Ovary (tissue), 3 donors: ENCODE results near the gene SLC9A3.

Experiments used
- EP300 ChIP-seq: sonication (generic); formaldehyde crosslinking; IDR thresholded peaks from one replicate; pipeline ENCODE4 v1.6.1; 2017; ENCODE audit warnings: antibody characterized with exemption
- POLR2A ChIP-seq: fragments of 450-650 bp; IDR thresholded peaks from one replicate; pipeline ENCODE4 v1.6.1; 2017; ENCODE audit warnings: antibody characterized with exemption, mild to moderate bottlenecking, moderate library complexity
- TF ChIP-seq, protein P1 (sequence below), 3 donors: fragments of 450-650 bp in 2 of 3; fragments of 200-600 bp in 1 of 3; IDR thresholded peaks; one replicate each; pipeline versions ENCODE4 v1.5.1 to v1.8.0; 2016 to 2022; ENCODE audit warnings: antibody characterized with exemption in 3 of 3, mild to moderate bottlenecking in 1 of 3
- donor health status: DM: no; HTN: no; CAD: no.

- TF ChIP-seq, protein P1, sequence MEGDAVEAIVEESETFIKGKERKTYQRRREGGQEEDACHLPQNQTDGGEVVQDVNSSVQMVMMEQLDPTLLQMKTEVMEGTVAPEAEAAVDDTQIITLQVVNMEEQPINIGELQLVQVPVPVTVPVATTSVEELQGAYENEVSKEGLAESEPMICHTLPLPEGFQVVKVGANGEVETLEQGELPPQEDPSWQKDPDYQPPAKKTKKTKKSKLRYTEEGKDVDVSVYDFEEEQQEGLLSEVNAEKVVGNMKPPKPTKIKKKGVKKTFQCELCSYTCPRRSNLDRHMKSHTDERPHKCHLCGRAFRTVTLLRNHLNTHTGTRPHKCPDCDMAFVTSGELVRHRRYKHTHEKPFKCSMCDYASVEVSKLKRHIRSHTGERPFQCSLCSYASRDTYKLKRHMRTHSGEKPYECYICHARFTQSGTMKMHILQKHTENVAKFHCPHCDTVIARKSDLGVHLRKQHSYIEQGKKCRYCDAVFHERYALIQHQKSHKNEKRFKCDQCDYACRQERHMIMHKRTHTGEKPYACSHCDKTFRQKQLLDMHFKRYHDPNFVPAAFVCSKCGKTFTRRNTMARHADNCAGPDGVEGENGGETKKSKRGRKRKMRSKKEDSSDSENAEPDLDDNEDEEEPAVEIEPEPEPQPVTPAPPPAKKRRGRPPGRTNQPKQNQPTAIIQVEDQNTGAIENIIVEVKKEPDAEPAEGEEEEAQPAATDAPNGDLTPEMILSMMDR (IDR thresholded peaks at IDR 0.05) = no peak
- TF ChIP-seq POLR2A (no peak), EP300 (no peak)
Observed at GRCh38 chr5:478369-478981, 45.8 kb downstream of the SLC9A3 start.
